ENCODE data around the gene SMARCC2. TPM values are rescaled to one million over a fixed set of nuclear protein-coding genes. Genes with fewer than 3 reads are reported as not detected.
"Not testable (repeated sequence)": the region's sequence is repeated elsewhere in the genome, so short reads cannot be mapped to it uniquely, and the experiment has no call there.

The SMARCC2 gene
- polyA plus RNA-seq, 1 donor from 2014 or later: 81.9 TPM

GRCh38 chr12:56197921-56198635, 8.8 kb upstream of the SMARCC2 start:
- H3K4me3 Mint-ChIP-seq: no peak overlapping the region
- H3K9me3 Mint-ChIP-seq: no peaks in the 10 kb centered on the region
- H3K27me3 Mint-ChIP-seq: no peaks in the 10 kb centered on the region
- H3K27ac Mint-ChIP-seq: no peak overlapping the region
- H3K36me3 Mint-ChIP-seq: peaks cover 2% of the 10 kb centered on the region
- peaks cover 5 to 12% (median 9%) of the 10 kb centered on the region in 3 donors for H3K4me1 Mint-ChIP-seq

GRCh38 chr12:56196818-56197550, 7.7 kb upstream of the SMARCC2 start:
- H3K27me3 Mint-ChIP-seq, H3K27ac Mint-ChIP-seq, H3K9me3 Mint-ChIP-seq, H3K36me3 Mint-ChIP-seq, H3K4me3 Mint-ChIP-seq: not testable (repeated sequence)
- H3K4me1 Mint-ChIP-seq: peaks cover 6 to 14% (median 13%) of the 10 kb centered on the region in 3 donors

- Mint-ChIP-seq H3K36me3 (peaks cover 3% of the 10 kb centered on the region), H3K4me3 (peak overlapping the region in 2 of 4 donors; percentile 23 to 83), H3K4me1 (peaks cover 18 to 33% (median 32%) of the 10 kb centered on the region in 3 donors), H3K27ac (peak overlapping the region in 1 of 3 donors; percentile 88), H3K27me3 (no peaks in the 10 kb centered on the region), H3K9me3 (no peaks in the 10 kb centered on the region)
Measured at GRCh38 chr12:56193025-56193578, 3.8 kb upstream of the SMARCC2 start.

GRCh38 chr12:56192582-56192981, 3.3 kb upstream of the SMARCC2 start:
- Mint-ChIP-seq H3K36me3 (peaks cover 3% of the 10 kb centered on the region), H3K4me3 (peak overlapping the region in 2 of 4 donors; percentile 23 to 83), H3K27ac (peak overlapping the region in 1 of 3 donors; percentile 88), H3K27me3 (no peaks in the 10 kb centered on the region), H3K4me1 (peaks cover 23 to 38% (median 37%) of the 10 kb centered on the region in 3 donors), H3K9me3 (no peaks in the 10 kb centered on the region)

- Mint-ChIP-seq H3K27ac (peak overlapping the region; percentile 98 to 100 (median 99)), H3K36me3 (peaks cover 3% of the 10 kb centered on the region), H3K4me1 (peaks cover 31 to 44% (median 42%) of the 10 kb centered on the region in 3 donors), H3K27me3 (no peaks in the 10 kb centered on the region), H3K4me3 (peak overlapping the region; percentile 90 to 100 (median 98)), H3K9me3 (no peaks in the 10 kb centered on the region)
Measured at GRCh38 chr12:56190695-56191155, 1.4 kb upstream of the SMARCC2 start.

GRCh38 chr12:56189918-56190694, 823 bp upstream of the SMARCC2 start:
- Mint-ChIP-seq H3K27me3 (no peaks in the 10 kb centered on the region), H3K36me3 (peaks cover 3% of the 10 kb centered on the region), H3K4me1 (peaks cover 32 to 44% (median 42%) of the 10 kb centered on the region in 3 donors), H3K9me3 (no peaks in the 10 kb centered on the region), H3K27ac (peak overlapping the region; percentile 98 to 100 (median 99)), H3K4me3 (peak overlapping the region; percentile 90 to 100 (median 98))

- H3K27ac Mint-ChIP-seq: peak overlapping the region; percentile 20 to 100 (median 88)
- peaks cover 32 to 39% (median 37%) of the 10 kb centered on the region in 3 donors for H3K4me1 Mint-ChIP-seq
- no peaks in the 10 kb centered on the region for H3K9me3 Mint-ChIP-seq
- peak overlapping the region; percentile 86 to 98 (median 88) for H3K4me3 Mint-ChIP-seq
- peaks cover 3% of the 10 kb centered on the region for H3K36me3 Mint-ChIP-seq
- H3K27me3 Mint-ChIP-seq: no peaks in the 10 kb centered on the region
Measured at GRCh38 chr12:56188778-56189098, 545 bp downstream of the SMARCC2 start.

- Mint-ChIP-seq H3K27me3 (no peaks in the 10 kb centered on the region), H3K27ac (peak overlapping the region; percentile 87 to 100 (median 88)), H3K4me1 (peaks cover 31 to 36% (median 35%) of the 10 kb centered on the region in 3 donors), H3K9me3 (no peaks in the 10 kb centered on the region), H3K36me3 (peaks cover 2% of the 10 kb centered on the region), H3K4me3 (peak overlapping the region; percentile 86 to 98 (median 88))
Measured at GRCh38 chr12:56188131-56188777, 1.0 kb downstream of the SMARCC2 start.

GRCh38 chr12:56186957-56187356, 2.3 kb downstream of the SMARCC2 start:
- no peaks in the 10 kb centered on the region for H3K9me3 Mint-ChIP-seq
- H3K27ac Mint-ChIP-seq: peak overlapping the region in 1 of 3 donors; percentile 100
- peaks cover 27 to 30% (median 30%) of the 10 kb centered on the region in 3 donors for H3K4me1 Mint-ChIP-seq
- no peaks in the 10 kb centered on the region for H3K36me3 Mint-ChIP-seq
- H3K4me3 Mint-ChIP-seq: peak overlapping the region in 2 of 4 donors; percentile 78 to 98
- H3K27me3 Mint-ChIP-seq: no peaks in the 10 kb centered on the region

GRCh38 chr12:56178347-56178746, 10.9 kb downstream of the SMARCC2 start:
- Mint-ChIP-seq H3K9me3 (no peaks in the 10 kb centered on the region), H3K36me3 (no peaks in the 10 kb centered on the region), H3K27me3 (no peaks in the 10 kb centered on the region), H3K4me3 (no peak overlapping the region), H3K4me1 (no peaks in the 10 kb centered on the region), H3K27ac (peak overlapping the region in 1 of 3 donors; percentile 2)

- Mint-ChIP-seq H3K36me3 (no peaks in the 10 kb centered on the region), H3K27me3 (no peaks in the 10 kb centered on the region), H3K4me1 (no peaks in the 10 kb centered on the region), H3K9me3 (no peaks in the 10 kb centered on the region), H3K27ac (no peak overlapping the region), H3K4me3 (no peak overlapping the region)
Measured at GRCh38 chr12:56172839-56173238, 16.4 kb downstream of the SMARCC2 start.

GRCh38 chr12:56169229-56169759, 20.0 kb downstream of the SMARCC2 start:
- Mint-ChIP-seq H3K27ac (peak overlapping the region in 2 of 3 donors; percentile 51 to 90), H3K27me3 (no peaks in the 10 kb centered on the region), H3K4me3 (peak overlapping the region in 1 of 4 donors; percentile 26), H3K9me3 (no peaks in the 10 kb centered on the region), H3K4me1 (no peaks in the 10 kb centered on the region), H3K36me3 (no peaks in the 10 kb centered on the region)

- no peak overlapping the region for H3K4me3 Mint-ChIP-seq
- H3K27ac Mint-ChIP-seq: no peak overlapping the region
- peaks cover 2% of the 10 kb centered on the region for H3K36me3 Mint-ChIP-seq
- no peaks in the 10 kb centered on the region for H3K9me3 Mint-ChIP-seq
- peaks cover 5 to 8% (median 7%) of the 10 kb centered on the region in 3 donors for H3K4me1 Mint-ChIP-seq
- no peaks in the 10 kb centered on the region for H3K27me3 Mint-ChIP-seq
Measured at GRCh38 chr12:56165369-56165768, 23.9 kb downstream of the SMARCC2 start.

GRCh38 chr12:56164345-56164729, 24.9 kb downstream of the SMARCC2 start:
- H3K4me1 Mint-ChIP-seq: peaks cover 12 to 18% (median 13%) of the 10 kb centered on the region in 3 donors
- H3K9me3 Mint-ChIP-seq: no peaks in the 10 kb centered on the region
- H3K27ac Mint-ChIP-seq: peak overlapping the region in 1 of 3 donors; percentile 43
- H3K4me3 Mint-ChIP-seq: peak overlapping the region in 1 of 4 donors; percentile 55
- no peaks in the 10 kb centered on the region for H3K27me3 Mint-ChIP-seq
- H3K36me3 Mint-ChIP-seq: peaks cover 4% of the 10 kb centered on the region
